SH-SY5Y (cell line): Measurements from ENCODE around the gene AP1G1.

ENCODE experiments used
- GATA2 ChIP-seq: IDR thresholded peaks from 2 replicates; pipeline ENCODE4 v1.6.1; 2011; ENCODE audit warnings: mild to moderate bottlenecking, low read depth, low read length
- GATA3 ChIP-seq: IDR thresholded peaks from 2 replicates; pipeline ENCODE4 v1.6.1; 2011; ENCODE audit warnings: low read depth, mild to moderate bottlenecking, low read length, moderate library complexity

The AP1G1 gene

GRCh38 chr16:71727551-71728324 lies 80.9 kb downstream of the AP1G1 start:
- TF ChIP-seq GATA2, result no peak
- no peak for TF ChIP-seq GATA3

GRCh38 chr16:71726476-71727315 lies 81.9 kb downstream of the AP1G1 start:
- TF ChIP-seq GATA2, result no peak
- TF ChIP-seq GATA3, result no peak

GRCh38 chr16:71724320-71724751 lies 84.3 kb downstream of the AP1G1 start, which contains the start of gene PHLPP2:
TSS of gene PHLPP2 (minus strand) at chr16:71724701. CDS start at chr16:71714795, 9,906 bp downstream.
- TF ChIP-seq GATA3 (no peak), GATA2 (no peak)

- TF ChIP-seq GATA3 (no peak), GATA2 (no peak)
These were observed 84.9 kb downstream of the AP1G1 start for GRCh38 chr16:71723537-71724319.

- no peak for TF ChIP-seq GATA2
- no peak for TF ChIP-seq GATA3
These were observed 85.7 kb downstream of the AP1G1 start for GRCh38 chr16:71722801-71723536.

GRCh38 chr16:71721066-71721740 lies 87.4 kb downstream of the AP1G1 start:
- TF ChIP-seq GATA3, result no peak
- TF ChIP-seq GATA2, result no peak

- TF ChIP-seq GATA2, result no peak
- TF ChIP-seq GATA3, result no peak
These were observed 96.1 kb downstream of the AP1G1 start for GRCh38 chr16:71712501-71712900.

GRCh38 chr16:71711789-71712188 lies 96.8 kb downstream of the AP1G1 start:
- TF ChIP-seq GATA2 (no peak), GATA3 (no peak)

GRCh38 chr16:71709229-71709781 lies 99.3 kb downstream of the AP1G1 start:
- TF ChIP-seq GATA3 (no peak), GATA2 (no peak)

GRCh38 chr16:71708696-71709095 lies 99.9 kb downstream of the AP1G1 start:
- no peak for TF ChIP-seq GATA3
- TF ChIP-seq GATA2, result no peak

- no peak for TF ChIP-seq GATA3
- no peak for TF ChIP-seq GATA2
These were observed 101.4 kb downstream of the AP1G1 start for GRCh38 chr16:71707199-71707598.

- TF ChIP-seq GATA2 (no peak), GATA3 (no peak)
These were observed 102.6 kb downstream of the AP1G1 start for GRCh38 chr16:71706046-71706445.
